SU-DHL-6 (cell line): ENCODE data around the gene SUSD3.

Source experiments
- H2AFZ ChIP-seq: fragments of 200-600 bp; sonication (generic); 2 replicates; pipeline ENCODE4 v1.6.1; 2014; ENCODE audit warnings: low read depth, mild to moderate bottlenecking, moderate library complexity, mixed read lengths, antibody characterized with exemption, low read length; ENCODE audit not compliant: severe bottlenecking
- H3F3A ChIP-seq: fragments of 200-600 bp; shearing (Covaris generic); 2 replicates; pipeline ENCODE4 v1.6.0; 2016; ENCODE audit warnings: antibody characterized with exemption, mild to moderate bottlenecking; ENCODE audit not compliant: insufficient read depth
- H3K27ac ChIP-seq: fragments of 200-600 bp; sonication (generic); 2 replicates; pipeline ENCODE4 v1.5.1; 2016; ENCODE audit warnings: low read depth, mild to moderate bottlenecking, low read length, moderate library complexity, mixed read lengths
- H3K27me3 ChIP-seq: fragments of 200-600 bp; sonication (generic), shearing (Covaris generic); 2 replicates; pipeline ENCODE4 v1.6.0; 2014; ENCODE audit warnings: mild to moderate bottlenecking, low read length
- H3K36me3 ChIP-seq: fragments of 200-600 bp; sonication (generic); 2 replicates; pipeline ENCODE4 v1.6.1; 2014; ENCODE audit warnings: mild to moderate bottlenecking, low read length, mixed read lengths
- H3K4me2 ChIP-seq: fragments of 300-600, 200-600 bp; shearing (Covaris generic), sonication (generic); 2 replicates; pipeline ENCODE4 v1.6.0; 2014; ENCODE audit warnings: low read length, low read depth, mild to moderate bottlenecking; ENCODE audit not compliant: poor library complexity, severe bottlenecking
- H3K4me3 ChIP-seq: fragments of 200-600 bp; sonication (generic); 2 replicates; pipeline ENCODE4 v1.5.1; 2014; ENCODE audit warnings: antibody characterized with exemption, low read length, mild to moderate bottlenecking, mixed read lengths; ENCODE audit not compliant: insufficient read depth, poor library complexity, severe bottlenecking
- H3K79me2 ChIP-seq: fragments of 200-600 bp; sonication (generic); 2 replicates; pipeline ENCODE4 v1.6.1; 2014; ENCODE audit warnings: mild to moderate bottlenecking, low read length, moderate library complexity; ENCODE audit not compliant: insufficient read depth
- H3K9ac ChIP-seq: fragments of 200-600 bp; sonication (generic); 2 replicates; pipeline ENCODE4 v1.7.0; 2014; ENCODE audit warnings: mild to moderate bottlenecking, low read length
- H3K9me2 ChIP-seq: fragments of 200-600 bp; sonication (generic); replicated peaks from 2 replicates; pipeline ENCODE4 v1.6.1; 2014; ENCODE audit warnings: low read length; ENCODE audit not compliant: insufficient read depth
- H3K9me3 ChIP-seq: fragments of 200-600 bp; sonication (generic); 2 replicates; pipeline ENCODE4 v1.6.1; 2014; ENCODE audit warnings: low read length, mixed read lengths; ENCODE audit not compliant: insufficient read depth
- H4K20me1 ChIP-seq: fragments of 200-600 bp; sonication (generic); 2 replicates; pipeline ENCODE4 v1.6.1; 2014; ENCODE audit warnings: low read depth, mild to moderate bottlenecking, antibody characterized with exemption, low read length, moderate library complexity, mixed read lengths
- CTCF ChIP-seq: fragments of 200-600 bp; sonication (generic); IDR thresholded peaks from one replicate; pipeline ENCODE4 v1.5.1; 2017; ENCODE audit warnings: antibody characterized with exemption, mild to moderate bottlenecking, low read length, moderate library complexity; ENCODE audit not compliant: insufficient read depth, poor library complexity, severe bottlenecking
- EZH2phosphoT487 ChIP-seq: fragments of 200-600 bp; sonication (generic), shearing (Covaris generic); conservative IDR thresholded peaks from 2 replicates; pipeline ENCODE4 v1.6.1; 2018; ENCODE audit warnings: mild to moderate bottlenecking, antibody characterized with exemption, low read length, moderate library complexity, mixed read lengths

SUSD3 gene

GRCh38 chr9:93119953-93120845 lies 61.7 kb downstream of the SUSD3 start:
- no peak overlapping the region for H3K9ac ChIP-seq
- H3K9me2 ChIP-seq = no peaks in the 10 kb centered on the region
- H3K4me3 ChIP-seq = no peak overlapping the region
- H3K36me3 ChIP-seq = no peaks in the 10 kb centered on the region
- H3K27ac ChIP-seq = no peak overlapping the region
- TF ChIP-seq CTCF (no peak), EZH2phosphoT487 (no peak)
- no peaks in the 10 kb centered on the region for H4K20me1 ChIP-seq
- peak overlapping the region; percentile 18 for H3K4me2 ChIP-seq
- H3F3A ChIP-seq = no peaks in the 10 kb centered on the region
- no peaks in the 10 kb centered on the region for H3K27me3 ChIP-seq
- H2AFZ ChIP-seq = no peak overlapping the region
- H3K9me3 ChIP-seq = no peaks in the 10 kb centered on the region
- H3K79me2 ChIP-seq = no peaks in the 10 kb centered on the region

- Histone ChIP-seq H2AFZ (no peak overlapping the region), H3K4me3 (no peak overlapping the region), H3K9ac (no peak overlapping the region), H3K4me2 (no peak overlapping the region), H3K79me2 (no peaks in the 10 kb centered on the region), H3K27ac (no peak overlapping the region), H3F3A (no peaks in the 10 kb centered on the region), H3K36me3 (no peaks in the 10 kb centered on the region), H3K27me3 (no peaks in the 10 kb centered on the region), H3K9me2 (no peaks in the 10 kb centered on the region), H4K20me1 (no peaks in the 10 kb centered on the region), H3K9me3 (no peaks in the 10 kb centered on the region)
- TF ChIP-seq EZH2phosphoT487 (no peak), CTCF (no peak)
Observed at GRCh38 chr9:93120846-93121315, 62.4 kb downstream of the SUSD3 start.

- Histone ChIP-seq H3K27ac (no peak overlapping the region), H3K4me2 (no peak overlapping the region)
Observed at GRCh38 chr9:93121316-93122241, 63.1 kb downstream of the SUSD3 start.

More at GRCh38 chr9:93121316-93122241, 63.1 kb downstream of the SUSD3 start:
- H3K9me2 ChIP-seq = no peaks in the 10 kb centered on the region
- H3K9me3 ChIP-seq = no peaks in the 10 kb centered on the region
- H3K27me3 ChIP-seq = no peaks in the 10 kb centered on the region
- H2AFZ ChIP-seq = no peak overlapping the region
- no peaks in the 10 kb centered on the region for H3K79me2 ChIP-seq
- no peak overlapping the region for H3K9ac ChIP-seq
- TF ChIP-seq EZH2phosphoT487 = no peak
- no peak for TF ChIP-seq CTCF
- no peaks in the 10 kb centered on the region for H3F3A ChIP-seq
- no peaks in the 10 kb centered on the region for H3K36me3 ChIP-seq
- H4K20me1 ChIP-seq = no peaks in the 10 kb centered on the region
- H3K4me3 ChIP-seq = no peak overlapping the region
